ENCODE data around the gene TPPP2.
"Not testable (repeated sequence)": the region's sequence is repeated elsewhere in the genome, so short reads cannot be mapped to it uniquely, and the experiment has no call there.

The TPPP2 gene

GRCh38 chr14:21029917-21030316 lies at the start of gene TPPP2:
TSS of gene TPPP2 (plus strand) at chr14:21030217. CDS start at chr14:21030582, 365 bp downstream.
- no peak for TF ChIP-seq CTCF (IDR thresholded peaks at IDR 0.05; ENCODE audit: insufficient read depth, missing control alignments)
- DNase-seq (ENCODE audit: insufficient read length, low spot score) (no peak), FAIRE-seq (no peak)

GRCh38 chr14:20980906-20981305 lies 49.1 kb upstream of the TPPP2 start:
- TF ChIP-seq CTCF (IDR thresholded peaks at IDR 0.05; ENCODE audit: insufficient read depth, missing control alignments) = no peak
- FAIRE-seq (no peak), DNase-seq (ENCODE audit: insufficient read length, low spot score) (no peak)

- DNase-seq (ENCODE audit: insufficient read length, low spot score) (no peak), FAIRE-seq (no peak)
- no peak for TF ChIP-seq CTCF (IDR thresholded peaks at IDR 0.05; ENCODE audit: insufficient read depth, missing control alignments)
These were observed 47.2 kb upstream of the TPPP2 start for GRCh38 chr14:20982646-20983369.

GRCh38 chr14:20985650-20986049 lies 44.4 kb upstream of the TPPP2 start:
- not testable (repeated sequence) for FAIRE-seq; DNase-seq (ENCODE audit: insufficient read length, low spot score)

GRCh38 chr14:20986811-20987210 lies 43.2 kb upstream of the TPPP2 start:
- TF ChIP-seq CTCF (IDR thresholded peaks at IDR 0.05; ENCODE audit: insufficient read depth, missing control alignments) = no peak
- FAIRE-seq (no peak), DNase-seq (ENCODE audit: insufficient read length, low spot score) (no peak)

- DNase-seq (ENCODE audit: insufficient read length, low spot score) (no peak), FAIRE-seq (no peak)
- no peak for TF ChIP-seq CTCF (IDR thresholded peaks at IDR 0.05; ENCODE audit: insufficient read depth, missing control alignments)
These were observed 41.1 kb upstream of the TPPP2 start for GRCh38 chr14:20988717-20989470.

- TF ChIP-seq CTCF (IDR thresholded peaks at IDR 0.05; ENCODE audit: insufficient read depth, missing control alignments) = no peak
- DNase-seq (ENCODE audit: insufficient read length, low spot score) = no peak
- no peak for FAIRE-seq
These were observed 40.6 kb upstream of the TPPP2 start for GRCh38 chr14:20989471-20989786.

All from D721Med (cell line).